Retinal pigment epithelial cell (primary cell): Measurements from ENCODE around the gene OPTN.
"Not testable (repeated sequence)": the region's sequence is repeated elsewhere in the genome, so short reads cannot be mapped to it uniquely, and the experiment has no call there.

ENCODE experiments used
- DNase-seq: peaks from one replicate; pipeline ENCODE4 v3.0.0-alpha.2; 2010; ENCODE audit warnings: low read depth
- H3K4me3 ChIP-seq: 2 replicates; pipeline ENCODE4 v1.5.1; 2011; ENCODE audit warnings: mild to moderate bottlenecking, low read length, control low read depth, moderate library complexity
- CTCF ChIP-seq: conservative IDR thresholded peaks from 2 replicates; pipeline ENCODE4 v1.5.1; 2011; ENCODE audit warnings: low read depth, low read length, control low read depth, inconsistent platforms

Gene OPTN

GRCh38 chr10:13078912-13079775, 20.8 kb upstream of the OPTN start:
- H3K4me3 ChIP-seq, result no peak overlapping the region
- no peak for TF ChIP-seq CTCF
- no peak for DNase-seq

GRCh38 chr10:13079776-13080050, 20.2 kb upstream of the OPTN start:
- DNase-seq, result no peak
- no peak overlapping the region for H3K4me3 ChIP-seq
- TF ChIP-seq CTCF, result no peak

- TF ChIP-seq CTCF, result no peak
- no peak overlapping the region for H3K4me3 ChIP-seq
Measured at GRCh38 chr10:13080643-13081042, 19.3 kb upstream of the OPTN start.

GRCh38 chr10:13083700-13084099, 16.3 kb upstream of the OPTN start:
- not testable (repeated sequence) for DNase-seq, H3K4me3 ChIP-seq

More at GRCh38 chr10:13080643-13081042, 19.3 kb upstream of the OPTN start:
- no peak for DNase-seq

GRCh38 chr10:13086056-13086455, 13.9 kb upstream of the OPTN start:
- no peak for DNase-seq
- no peak for TF ChIP-seq CTCF
- no peak overlapping the region for H3K4me3 ChIP-seq

GRCh38 chr10:13087601-13087985, 12.4 kb upstream of the OPTN start:
- TF ChIP-seq CTCF, result no peak
- DNase-seq, result no peak
- H3K4me3 ChIP-seq, result no peak overlapping the region

GRCh38 chr10:13087986-13088618, 11.9 kb upstream of the OPTN start:
- no peak overlapping the region for H3K4me3 ChIP-seq
- TF ChIP-seq CTCF, result no peak
- DNase-seq, result no peak
